GM10847 (cell line): ENCODE measurements around the gene ZNF714.
A peak's percentile ranks its signal among the peaks of the same experiment; 100 is the strongest.

ENCODE experiments used
- POLR2A ChIP-seq: IDR thresholded peaks from 2 replicates; pipeline ENCODE4 v1.6.1; 2011; ENCODE audit not compliant: insufficient read length; ENCODE audit errors: extremely low read depth

ZNF714 gene

DNA sequence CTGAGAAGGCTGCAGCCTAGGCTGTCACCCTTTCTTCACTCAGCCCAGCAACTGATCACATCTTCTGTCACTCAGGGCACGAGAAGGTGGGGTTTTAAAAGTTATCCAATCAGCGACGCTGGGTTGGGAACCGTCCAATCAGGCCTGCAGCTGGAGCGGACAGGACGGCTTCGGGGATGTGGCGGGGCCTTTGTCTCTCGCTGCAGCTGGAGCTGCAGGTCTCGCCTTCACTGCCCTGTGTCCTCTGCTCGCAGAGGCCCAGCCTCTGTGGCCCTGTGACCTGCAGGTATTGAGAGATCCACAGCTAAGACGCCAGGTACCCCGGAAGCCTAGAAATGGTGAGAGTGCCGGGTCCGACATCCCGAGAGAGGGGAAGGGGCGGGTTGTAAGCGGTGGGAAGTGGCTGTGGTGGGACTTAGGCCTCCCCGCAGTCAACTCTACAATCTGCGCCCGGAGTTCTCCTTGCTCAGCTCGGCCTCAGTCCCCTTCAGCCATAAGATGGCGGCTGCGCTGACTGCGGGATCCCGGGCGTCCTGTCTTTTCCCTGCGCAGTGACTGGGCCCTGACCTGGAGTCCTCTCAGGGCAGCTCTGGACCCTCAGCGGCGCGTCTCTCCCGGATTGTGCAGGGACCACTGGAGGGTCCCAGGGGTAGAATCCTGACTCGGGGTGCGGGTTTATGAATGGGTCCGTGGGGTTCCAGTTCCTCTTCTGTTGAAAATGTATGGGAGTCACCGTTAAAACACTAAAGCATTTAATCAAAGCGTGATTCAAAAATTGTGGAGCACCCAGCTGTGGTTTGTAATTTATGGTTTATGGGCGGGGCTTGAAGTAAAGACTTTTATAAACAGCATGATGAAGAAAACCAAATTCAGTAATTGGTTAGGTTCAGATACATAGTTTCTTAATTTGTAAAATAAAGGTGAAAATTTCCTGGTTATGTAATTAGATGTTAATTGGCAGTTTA, at the start of gene ZNF714:
Gene ZNF714 (plus strand): TSS at position 193 of the 965 bp plus-strand sequence. CDS start 16,066 bp downstream, outside the sequence.
- TF ChIP-seq POLR2A: peak; percentile 76

- no peak for TF ChIP-seq POLR2A
These were observed 37.0 kb upstream of the ZNF714 start for GRCh38 chr19:21045028-21045427.

DNA sequence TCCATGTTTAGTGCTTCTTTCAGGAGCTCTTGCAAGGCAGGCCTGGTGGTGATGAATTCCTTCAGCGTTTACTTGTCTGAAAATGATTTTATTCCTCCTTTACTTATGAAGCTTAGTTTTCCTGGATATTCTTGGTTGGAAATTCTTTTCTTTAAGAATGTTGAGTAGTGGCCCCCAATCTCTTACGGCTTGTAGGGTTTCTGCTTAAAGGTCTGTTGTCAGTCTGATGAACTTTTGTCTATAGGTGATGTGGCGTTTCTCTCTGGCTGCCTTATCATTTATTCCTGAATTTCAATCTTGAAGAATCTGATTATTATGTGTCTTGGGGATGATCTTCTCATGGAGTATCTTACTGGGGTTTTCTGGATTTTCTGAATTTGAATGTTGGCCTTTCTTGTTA, 35.5 kb upstream of the ZNF714 start:
- no peak for TF ChIP-seq POLR2A

DNA sequence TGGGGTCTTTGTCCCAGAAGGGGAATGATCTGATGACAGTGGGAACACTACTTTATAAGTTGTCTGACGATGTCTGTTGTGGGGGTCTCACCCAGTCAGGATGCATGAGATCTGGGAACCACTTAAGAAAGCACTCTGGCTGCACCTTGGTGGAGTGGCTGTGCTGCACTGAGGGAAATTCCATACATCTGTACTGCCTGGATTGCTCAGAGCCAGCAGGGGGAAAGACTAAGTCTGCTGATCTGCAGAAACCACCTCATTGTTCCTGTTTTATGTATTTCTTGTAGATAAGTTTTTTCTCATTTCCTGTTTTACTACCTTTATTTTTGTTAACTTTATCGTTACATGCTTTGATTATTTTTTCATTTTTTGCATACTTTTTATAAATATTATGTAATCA, 34.3 kb upstream of the ZNF714 start:
- TF ChIP-seq POLR2A: no peak

DNA sequence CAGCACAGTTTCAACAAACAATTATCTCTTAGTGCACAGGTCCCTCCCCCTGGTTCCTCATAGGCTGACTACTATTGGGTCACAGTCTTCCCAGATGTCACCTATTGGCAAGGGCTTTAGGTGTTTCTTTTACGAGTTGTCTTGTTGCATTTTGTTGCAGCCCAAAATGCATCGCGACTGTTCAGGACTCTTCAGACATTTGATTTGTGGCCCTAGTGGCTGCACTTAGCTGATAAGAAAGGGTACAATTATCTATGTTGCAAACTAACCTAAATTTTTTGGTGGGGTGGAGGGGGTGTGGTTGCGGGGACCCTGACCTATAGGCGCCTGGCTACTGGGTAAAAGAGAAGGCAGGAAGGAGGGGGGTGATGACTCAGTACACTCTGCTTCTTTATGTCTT, 29.1 kb upstream of the ZNF714 start:
- no peak for TF ChIP-seq POLR2A

- TF ChIP-seq POLR2A: no peak
These were observed 16.7 kb upstream of the ZNF714 start for GRCh38 chr19:21065336-21065735.

DNA sequence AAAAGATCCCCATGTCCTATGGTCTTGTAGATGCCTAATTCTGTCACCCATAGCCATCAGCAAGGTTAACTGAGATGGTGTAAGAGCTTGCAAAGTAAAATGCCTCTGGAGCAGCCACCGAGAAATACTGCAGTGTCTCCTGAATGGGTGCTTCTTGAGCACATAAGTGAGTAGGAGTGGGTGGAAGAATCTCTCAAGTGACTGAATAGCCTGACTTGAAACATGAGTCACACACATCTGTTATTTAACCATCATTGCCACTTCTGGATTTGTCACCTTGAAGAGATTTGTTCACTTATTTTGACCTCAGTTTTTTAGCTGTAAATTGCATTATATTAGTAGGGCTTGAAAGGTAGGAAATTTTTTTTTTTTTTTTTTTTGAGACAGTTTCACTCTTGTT, 2.3 kb downstream of the ZNF714 start:
- no peak for TF ChIP-seq POLR2A

- no peak for TF ChIP-seq POLR2A
These were observed 5.9 kb downstream of the ZNF714 start for GRCh38 chr19:21087871-21088270.

DNA sequence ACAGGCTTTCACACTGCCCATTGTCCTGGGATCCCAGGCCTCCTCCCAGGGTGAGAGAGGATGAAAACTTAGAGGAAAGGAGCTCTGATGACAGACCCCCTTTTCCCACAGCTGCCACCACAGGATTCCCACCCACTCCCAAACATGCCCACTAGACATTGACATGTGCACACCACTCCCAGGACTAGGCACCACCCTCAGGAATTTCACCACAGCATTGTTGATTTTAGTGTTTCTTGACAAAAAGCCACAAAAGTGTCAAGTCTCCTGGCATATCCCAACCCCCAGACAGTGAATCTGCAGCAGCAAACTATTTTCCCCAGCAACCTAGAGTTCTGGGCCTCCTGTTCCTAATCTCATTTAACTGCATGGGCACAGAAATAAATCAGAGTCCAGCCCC, 10.1 kb downstream of the ZNF714 start:
- TF ChIP-seq POLR2A: no peak

GRCh38 chr19:21094347-21095025, 12.5 kb downstream of the ZNF714 start:
- no peak for TF ChIP-seq POLR2A

GRCh38 chr19:21098291-21098690, 16.3 kb downstream of the ZNF714 start:
- TF ChIP-seq POLR2A: no peak

DNA sequence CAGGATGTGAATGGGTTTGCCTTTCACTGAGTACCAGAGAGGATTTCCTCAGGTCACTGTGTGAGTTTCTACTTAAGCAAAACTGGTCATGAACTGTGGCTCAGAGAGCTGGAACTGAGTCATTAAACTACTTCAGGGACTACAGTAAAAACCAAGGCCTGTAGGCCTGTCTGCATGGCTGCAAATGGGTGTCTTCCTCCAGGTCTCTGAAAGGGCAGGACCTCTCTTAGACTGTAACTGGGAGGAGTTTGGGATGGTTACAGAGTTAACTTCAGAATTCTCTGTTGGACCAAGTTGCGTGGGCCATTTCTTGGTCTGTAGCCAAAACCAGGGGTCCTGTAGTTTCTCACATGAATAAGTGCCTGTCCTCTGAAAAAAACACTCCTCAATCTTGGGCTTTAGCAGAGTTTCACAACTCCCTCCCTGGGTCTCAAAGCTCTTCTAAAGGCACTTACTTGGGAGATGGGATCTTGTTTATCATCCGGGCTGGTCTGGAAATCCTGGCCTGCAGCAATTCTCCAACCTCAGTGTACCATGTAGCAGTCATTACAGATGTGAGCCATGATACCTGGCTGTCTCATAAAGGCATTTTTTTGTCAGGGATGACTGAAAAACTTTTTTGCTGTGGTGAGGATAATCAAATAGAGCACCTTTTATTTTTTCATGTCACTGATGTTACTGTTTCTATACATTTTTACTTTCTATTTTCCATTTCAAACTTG, 19.7 kb downstream of the ZNF714 start:
- TF ChIP-seq POLR2A: no peak

DNA sequence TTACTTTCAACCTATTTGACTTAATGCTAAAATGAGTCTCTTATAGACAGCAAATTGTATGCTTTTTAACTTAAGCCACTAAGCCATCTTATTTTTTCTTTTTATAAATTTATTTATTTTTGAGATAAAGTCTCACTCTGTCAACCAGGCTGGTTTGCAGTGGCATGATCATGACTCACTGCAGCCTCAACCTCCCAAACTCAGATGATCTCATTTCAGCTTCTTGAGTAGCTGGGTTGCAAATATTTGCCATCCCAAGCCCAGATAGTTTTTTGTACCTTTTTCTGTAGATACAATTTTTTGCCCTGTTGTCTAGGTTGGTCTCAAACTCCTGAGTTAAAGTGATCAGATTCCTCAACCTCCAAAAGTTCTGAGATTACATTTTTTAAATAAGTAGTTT, 27.1 kb downstream of the ZNF714 start:
- TF ChIP-seq POLR2A: no peak

GRCh38 chr19:21110183-21110582, 28.2 kb downstream of the ZNF714 start:
- TF ChIP-seq POLR2A: no peak

- TF ChIP-seq POLR2A: no peak
These were observed 33.4 kb downstream of the ZNF714 start for GRCh38 chr19:21115430-21115829.
